Measurements from ENCODE around the gene MGST2.

Gene MGST2

GRCh38 chr4:139745111-139745639 is 79.6 kb downstream of the MGST2 start:
- no peak for DNase-seq

- no peak for DNase-seq
These were observed 81.0 kb downstream of the MGST2 start for GRCh38 chr4:139746431-139747171.

GRCh38 chr4:139749338-139749737 is 83.7 kb downstream of the MGST2 start:
- no peak for DNase-seq

GRCh38 chr4:139749835-139750498 is 84.3 kb downstream of the MGST2 start:
- no peak for DNase-seq

GRCh38 chr4:139753686-139754085 is 88.1 kb downstream of the MGST2 start:
- DNase-seq, result no peak

Data from NCI-H345 (cell line).